Fibroblast of the conjunctiva (primary cell): ENCODE results near the gene LDOC1.
"Not testable (repeated sequence)": the region's sequence is repeated elsewhere in the genome, so short reads cannot be mapped to it uniquely, and the experiment has no call there.

Source experiments
- DNase-seq: peaks from one replicate; pipeline ENCODE4 v3.0.0-alpha.2; 2010; ENCODE audit warnings: low read depth

The LDOC1 gene

GRCh38 chrX:141176586-141177451 is at the start of gene LDOC1:
LDOC1 (minus strand) TSS chrX:141177129; CDS start chrX:141177021, 108 bp downstream.
- DNase-seq, result peak; percentile 60

- no peak for DNase-seq
Measured at GRCh38 chrX:141221611-141222010, 44.7 kb upstream of the LDOC1 start.

GRCh38 chrX:141220342-141221008 is 43.5 kb upstream of the LDOC1 start:
- peak; percentile 37 for DNase-seq

GRCh38 chrX:141214196-141214595 is 37.3 kb upstream of the LDOC1 start:
- no peak for DNase-seq

- no peak for DNase-seq
Measured at GRCh38 chrX:141201962-141202361, 25.0 kb upstream of the LDOC1 start.

- DNase-seq, result not testable (repeated sequence)
Measured at GRCh38 chrX:141188573-141188972, 11.6 kb upstream of the LDOC1 start.

- no peak for DNase-seq
Measured at GRCh38 chrX:141185366-141185765, 8.4 kb upstream of the LDOC1 start.

- DNase-seq, result no peak
Measured at GRCh38 chrX:141183000-141183399, 6.1 kb upstream of the LDOC1 start.

- DNase-seq, result no peak
Measured at GRCh38 chrX:141180851-141181250, 3.9 kb upstream of the LDOC1 start.

- DNase-seq, result no peak
Measured at GRCh38 chrX:141175786-141176185, 1.1 kb downstream of the LDOC1 start.

- no peak for DNase-seq
Measured at GRCh38 chrX:141164406-141164805, 12.5 kb downstream of the LDOC1 start.

GRCh38 chrX:141158084-141158483 is 18.8 kb downstream of the LDOC1 start:
- DNase-seq, result no peak

GRCh38 chrX:141155231-141155630 is 21.7 kb downstream of the LDOC1 start:
- not testable (repeated sequence) for DNase-seq

- peak; percentile 4 for DNase-seq
Measured at GRCh38 chrX:141142946-141143345, 34.0 kb downstream of the LDOC1 start.

- no peak for DNase-seq
Measured at GRCh38 chrX:141133272-141133671, 43.7 kb downstream of the LDOC1 start.

- DNase-seq, result no peak
Measured at GRCh38 chrX:141127146-141127545, 49.8 kb downstream of the LDOC1 start.
